Stimulated activated CD4-positive, alpha-beta T cell treated with anti-CD3 and anti-CD28 coated beads, TNF-alpha, amount 100 ng/mL, for 4 hours (primary cell): ENCODE results near the gene CDRT15L2.
"Not testable (repeated sequence)": the region's sequence is repeated elsewhere in the genome, so short reads cannot be mapped to it uniquely, and the experiment has no call there.

ENCODE experiments used
- DNase-seq, 3 experiments: peaks; one replicate each; pipeline ENCODE4 v3.0.0-alpha.2; 2020; ENCODE audit warnings: low read depth in 3 of 3

The CDRT15L2 gene

DNA sequence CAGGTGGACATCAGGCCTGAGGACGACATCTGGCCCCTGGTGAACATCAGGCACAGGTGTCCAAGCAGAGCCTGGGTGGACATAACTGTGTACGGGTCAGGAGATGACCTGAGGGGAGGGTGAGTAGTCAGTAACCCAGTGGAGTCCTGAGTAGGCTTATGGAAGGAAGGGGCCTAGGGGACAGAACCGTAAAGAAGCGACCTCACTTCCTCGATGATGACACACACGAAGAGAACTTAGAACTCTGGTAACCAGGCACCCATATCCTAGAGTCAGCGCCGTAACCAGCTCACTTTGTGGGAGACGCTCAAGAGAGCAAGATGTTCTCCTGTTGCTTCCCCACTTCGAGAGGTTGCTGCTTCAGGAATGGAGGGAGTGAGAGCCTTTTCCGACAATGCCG, at the start of gene CDRT15L2:
TSS of gene CDRT15L2 (plus strand) at position 301 of the 400 bp plus-strand sequence. CDS start at position 321, 20 bp downstream.
- not testable (repeated sequence) for DNase-seq

- DNase-seq = not testable (repeated sequence)
Measured at GRCh38 chr17:20530104-20530503, 49.4 kb upstream of the CDRT15L2 start.

DNA sequence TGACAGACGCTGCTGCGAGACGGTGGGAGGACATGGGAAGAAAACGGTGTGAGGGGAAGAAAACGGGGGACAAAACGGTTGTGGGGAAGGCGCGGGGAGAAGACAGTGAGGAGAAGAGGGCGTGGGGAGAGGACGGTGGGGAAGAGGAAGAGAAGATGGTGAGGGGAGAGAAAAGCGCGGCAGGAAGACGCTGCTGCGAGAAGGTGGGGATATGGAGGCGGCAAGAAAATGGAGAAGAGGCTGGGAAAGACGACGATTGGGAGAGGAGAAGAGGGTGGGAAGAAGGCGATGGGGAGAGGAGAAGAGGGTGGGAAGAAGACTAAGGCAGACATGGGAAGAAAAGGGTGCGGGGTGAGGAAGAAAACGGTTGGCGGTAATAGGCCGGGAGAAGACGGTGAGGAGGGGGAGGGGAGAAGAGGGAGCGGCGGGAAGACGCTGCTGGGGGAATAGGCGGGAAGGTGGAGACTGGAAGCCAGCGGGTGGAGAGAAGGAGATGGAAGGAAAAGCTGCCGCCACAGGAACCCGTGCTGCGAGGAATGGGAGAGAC, 46.9 kb upstream of the CDRT15L2 start:
- DNase-seq = not testable (repeated sequence)

GRCh38 chr17:20533206-20533605, 46.3 kb upstream of the CDRT15L2 start:
- not testable (repeated sequence) for DNase-seq

DNA sequence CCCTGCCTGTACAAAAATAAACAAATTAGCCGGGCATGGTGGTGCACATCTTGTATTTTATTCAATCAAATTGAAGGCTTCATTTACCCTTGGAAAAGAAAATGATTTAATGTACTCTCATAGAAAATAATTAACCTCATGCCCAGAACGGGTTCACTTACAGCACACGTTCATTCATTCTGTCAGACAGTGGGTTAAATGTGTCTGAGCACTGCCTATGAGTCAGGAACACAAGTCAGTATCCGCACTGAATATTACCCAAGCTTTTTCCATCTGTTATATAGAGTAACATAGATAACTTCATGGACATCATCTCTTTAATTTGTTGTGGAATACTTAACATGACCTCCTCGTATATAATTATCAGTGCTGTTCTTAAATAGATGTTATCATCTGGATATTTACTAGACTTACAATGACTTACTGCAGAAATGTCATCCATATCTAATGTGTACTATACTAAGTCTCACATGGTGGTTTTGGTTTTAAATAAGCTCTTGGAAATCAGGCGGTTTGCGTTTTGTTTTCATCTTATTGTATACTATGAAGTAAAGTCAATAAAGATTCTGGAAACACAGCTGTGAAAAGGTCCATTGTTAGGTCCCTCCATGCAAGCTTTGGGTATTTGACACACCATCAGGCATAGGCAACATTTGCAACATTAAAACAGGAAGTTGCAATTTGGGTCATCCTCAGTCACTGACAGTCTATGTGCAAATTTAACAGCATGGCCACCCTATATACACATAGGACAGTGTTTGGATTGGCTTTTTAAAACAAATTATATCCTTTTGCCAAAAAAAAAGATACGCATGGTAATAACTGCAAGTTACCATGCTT, 44.6 kb upstream of the CDRT15L2 start:
- not testable (repeated sequence) for DNase-seq

DNA sequence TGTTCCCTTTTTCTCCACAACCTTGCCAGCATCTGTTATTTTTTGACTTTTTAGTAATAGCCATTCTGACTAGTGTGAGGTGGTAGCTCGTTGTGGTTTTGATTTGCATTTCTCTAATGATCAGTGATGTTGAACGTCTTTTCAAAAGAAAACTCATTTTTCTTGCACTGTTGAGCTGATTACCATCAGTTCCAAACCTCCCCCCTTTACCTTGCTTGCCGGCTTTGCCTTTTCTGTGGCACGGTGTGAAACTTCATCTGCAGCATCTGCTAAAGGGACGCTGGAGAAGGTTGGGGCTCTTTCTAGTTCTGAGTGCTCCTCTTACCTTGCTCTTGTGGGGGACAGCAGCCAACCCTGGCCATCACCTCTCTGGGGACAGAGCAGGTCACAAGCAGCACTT, 39.1 kb upstream of the CDRT15L2 start:
- not testable (repeated sequence) for DNase-seq

DNA sequence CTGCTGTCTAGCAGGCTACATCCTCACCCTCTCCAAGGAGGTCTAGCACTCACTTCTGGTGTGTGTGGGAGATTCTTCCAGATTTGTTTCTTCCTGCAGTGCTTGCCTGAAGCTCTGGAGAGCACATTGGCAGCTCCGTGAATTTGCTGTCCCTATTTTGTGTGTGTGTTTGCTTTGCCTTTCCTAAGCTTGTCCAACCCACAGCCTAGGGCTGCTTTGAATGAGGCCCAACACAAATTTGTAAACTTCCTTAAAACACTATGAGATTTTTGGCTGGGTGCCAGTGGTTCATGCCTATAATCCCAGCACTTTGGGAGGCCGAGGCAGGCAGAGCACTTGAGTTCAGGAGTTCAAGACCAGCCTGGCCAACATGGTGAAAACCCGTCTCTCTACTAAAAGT, 38.7 kb upstream of the CDRT15L2 start:
- DNase-seq = not testable (repeated sequence)

DNA sequence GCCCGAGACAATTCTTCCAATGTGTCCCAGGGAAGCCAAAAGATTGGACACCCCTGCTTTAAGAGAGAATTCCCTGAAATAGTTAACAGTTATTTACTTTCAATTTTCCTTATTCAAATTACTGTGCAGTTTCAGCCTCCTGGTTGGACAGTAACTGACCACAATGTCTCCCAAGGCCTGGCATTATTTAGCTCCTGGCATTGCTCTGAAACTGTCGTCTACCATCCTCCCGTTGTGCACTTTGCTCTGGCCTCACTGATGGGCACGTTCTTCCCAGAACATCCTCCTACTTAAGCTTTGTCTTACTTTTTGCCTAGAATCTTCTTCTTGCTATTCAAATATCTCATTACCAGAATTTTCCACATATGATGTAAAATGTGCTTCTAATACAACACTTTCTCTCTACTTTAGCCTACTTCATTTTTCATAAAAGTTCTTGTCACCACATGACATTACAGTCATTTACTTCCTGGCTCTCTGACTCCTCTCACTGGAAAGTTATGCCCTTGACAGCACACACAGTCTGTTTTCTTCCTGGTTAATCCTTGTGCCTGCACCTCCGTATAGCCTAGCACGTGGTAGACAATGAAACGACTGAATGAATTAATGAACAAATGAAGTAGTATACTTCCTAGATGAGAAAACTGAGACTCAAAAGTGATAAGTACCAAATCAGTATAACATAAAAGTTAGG, 37.5 kb upstream of the CDRT15L2 start:
- not testable (repeated sequence) for DNase-seq

DNA sequence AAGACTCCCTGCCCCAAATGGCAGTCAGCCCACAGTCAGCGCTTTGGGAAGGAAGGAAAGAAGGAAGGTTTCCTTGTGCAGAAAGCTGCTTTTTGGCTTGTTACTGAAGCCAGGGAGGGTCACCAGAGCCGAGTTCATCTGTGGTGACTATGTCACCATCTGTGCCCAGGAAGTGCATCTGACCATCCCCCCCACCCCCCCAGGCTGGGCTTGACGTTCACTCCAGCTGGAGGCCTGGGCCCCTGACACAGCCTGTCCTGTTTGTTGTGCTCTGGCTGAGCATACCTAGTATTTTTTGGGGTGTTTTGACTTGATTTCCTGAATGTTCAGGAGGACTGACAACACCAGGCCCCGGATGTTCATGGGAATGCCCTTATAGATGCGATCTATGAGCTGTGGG, 31.6 kb upstream of the CDRT15L2 start:
- not testable (repeated sequence) for DNase-seq

DNA sequence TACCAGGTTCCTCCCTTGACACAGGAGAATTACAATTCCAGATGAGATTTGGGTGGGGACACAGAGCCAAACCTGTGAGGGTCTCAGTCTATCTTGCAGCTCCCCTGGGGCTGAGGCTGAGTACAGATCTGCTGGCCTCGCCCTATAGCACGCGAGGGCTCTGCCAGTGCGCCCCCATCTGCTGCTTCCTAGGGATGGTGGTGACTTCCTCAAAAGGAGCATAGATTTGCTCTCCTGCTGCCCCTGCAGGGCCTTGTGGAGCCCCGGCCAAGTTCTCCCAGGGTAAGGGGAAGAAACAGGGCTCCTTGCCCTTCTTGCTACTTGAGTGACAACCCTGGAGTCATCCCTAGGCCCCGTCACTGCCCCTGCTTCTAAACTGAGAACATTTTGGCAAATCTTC, 26.6 kb upstream of the CDRT15L2 start:
- DNase-seq = not testable (repeated sequence)

- not testable (repeated sequence) for DNase-seq
Measured at GRCh38 chr17:20554728-20555127, 24.8 kb upstream of the CDRT15L2 start.

GRCh38 chr17:20555135-20556010, 24.2 kb upstream of the CDRT15L2 start:
- DNase-seq = not testable (repeated sequence)

- DNase-seq = not testable (repeated sequence)
Measured at GRCh38 chr17:20558096-20558495, 21.4 kb upstream of the CDRT15L2 start.

- DNase-seq = not testable (repeated sequence)
Measured at GRCh38 chr17:20559018-20559417, 20.5 kb upstream of the CDRT15L2 start.

- DNase-seq = no peak
Measured at GRCh38 chr17:20562587-20562986, 16.9 kb upstream of the CDRT15L2 start.

- DNase-seq = not testable (repeated sequence)
Measured at GRCh38 chr17:20565245-20565644, 14.3 kb upstream of the CDRT15L2 start.

- DNase-seq = no peak
Measured at GRCh38 chr17:20565711-20566110, 13.8 kb upstream of the CDRT15L2 start.

DNA sequence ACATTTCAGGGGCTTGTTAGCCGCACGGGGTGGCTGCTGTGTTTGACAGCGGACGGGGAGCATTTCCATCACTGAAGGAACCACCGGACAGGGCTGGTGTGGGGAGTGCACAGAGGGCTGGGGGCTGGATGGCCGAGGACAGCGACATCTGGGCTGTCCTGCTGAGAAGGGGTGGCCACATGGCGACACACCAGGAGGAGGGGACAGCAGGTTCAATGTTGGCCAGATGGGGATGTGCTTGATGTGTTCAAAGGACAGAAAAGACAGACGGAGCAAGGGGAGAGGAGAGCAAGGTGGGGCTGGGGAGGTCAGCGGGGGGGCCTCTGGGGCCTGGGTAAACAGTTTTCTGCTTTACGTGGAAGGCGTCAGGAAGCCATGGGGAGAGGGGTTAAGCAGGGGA, 12.8 kb upstream of the CDRT15L2 start:
- DNase-seq = not testable (repeated sequence)

DNA sequence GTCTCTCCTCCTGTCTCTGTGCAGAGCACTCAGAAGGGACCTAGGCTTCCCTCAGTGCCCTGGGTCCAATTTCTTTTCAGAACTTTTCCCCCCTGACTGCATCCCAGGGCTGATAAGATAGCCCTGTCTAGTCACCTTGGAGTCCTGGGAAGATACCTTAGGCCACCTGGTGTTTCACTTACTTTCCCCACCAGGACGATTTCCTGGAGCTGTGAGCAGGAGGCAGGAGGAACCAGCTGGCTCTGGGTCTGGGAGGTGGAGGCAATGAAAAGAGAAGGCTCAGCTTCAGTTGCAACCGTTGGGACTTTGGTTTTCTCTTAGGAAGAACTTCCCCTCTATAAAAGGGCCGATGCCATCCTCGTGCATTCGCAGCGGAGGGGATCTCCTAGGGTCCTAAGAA, 12.1 kb upstream of the CDRT15L2 start:
- not testable (repeated sequence) for DNase-seq

GRCh38 chr17:20568604-20569003, 10.9 kb upstream of the CDRT15L2 start:
- DNase-seq = not testable (repeated sequence)

DNA sequence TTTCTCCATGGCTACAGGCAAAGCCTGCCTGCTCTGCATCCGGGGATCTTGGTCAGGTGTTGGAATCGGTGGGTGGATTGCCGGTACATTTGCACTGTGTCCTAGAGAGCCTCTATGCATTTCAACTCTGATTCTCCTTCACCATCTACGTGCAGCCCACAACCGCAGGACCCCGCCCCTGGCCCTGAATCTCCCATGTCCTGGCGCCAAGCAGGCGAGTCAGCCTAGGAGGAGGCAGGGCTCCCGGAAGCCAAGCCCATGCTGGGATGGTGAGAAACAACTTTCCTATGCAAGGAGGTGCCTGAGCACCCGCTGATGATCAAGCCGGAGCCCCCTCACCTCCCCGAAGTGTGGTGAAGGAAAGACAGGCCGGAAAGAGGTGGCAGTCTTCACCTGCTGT, 7.9 kb upstream of the CDRT15L2 start:
- DNase-seq = not testable (repeated sequence)
